ENCODE results near the gene HECA.

DNA sequence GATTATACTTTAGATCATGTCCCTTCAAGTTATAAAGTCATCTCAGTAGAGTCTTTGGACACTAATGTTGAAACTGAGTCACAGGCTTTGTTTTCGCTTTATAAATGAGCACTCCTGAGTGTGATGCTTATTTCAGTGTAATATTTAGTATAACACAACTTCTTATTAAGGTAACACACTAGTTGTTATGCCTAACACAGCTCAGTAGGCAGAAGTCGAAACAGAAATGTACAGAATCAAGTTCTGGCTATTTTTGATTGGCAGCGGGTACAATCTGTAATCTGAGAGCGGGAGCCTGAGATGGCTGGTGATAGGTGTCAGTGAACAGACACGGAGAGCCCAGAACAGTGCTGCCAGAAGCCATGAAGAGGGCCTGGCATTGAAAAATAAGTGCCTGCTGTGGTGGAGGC, 11.4 kb downstream of the HECA start:
- TF ChIP-seq, protein P1, sequence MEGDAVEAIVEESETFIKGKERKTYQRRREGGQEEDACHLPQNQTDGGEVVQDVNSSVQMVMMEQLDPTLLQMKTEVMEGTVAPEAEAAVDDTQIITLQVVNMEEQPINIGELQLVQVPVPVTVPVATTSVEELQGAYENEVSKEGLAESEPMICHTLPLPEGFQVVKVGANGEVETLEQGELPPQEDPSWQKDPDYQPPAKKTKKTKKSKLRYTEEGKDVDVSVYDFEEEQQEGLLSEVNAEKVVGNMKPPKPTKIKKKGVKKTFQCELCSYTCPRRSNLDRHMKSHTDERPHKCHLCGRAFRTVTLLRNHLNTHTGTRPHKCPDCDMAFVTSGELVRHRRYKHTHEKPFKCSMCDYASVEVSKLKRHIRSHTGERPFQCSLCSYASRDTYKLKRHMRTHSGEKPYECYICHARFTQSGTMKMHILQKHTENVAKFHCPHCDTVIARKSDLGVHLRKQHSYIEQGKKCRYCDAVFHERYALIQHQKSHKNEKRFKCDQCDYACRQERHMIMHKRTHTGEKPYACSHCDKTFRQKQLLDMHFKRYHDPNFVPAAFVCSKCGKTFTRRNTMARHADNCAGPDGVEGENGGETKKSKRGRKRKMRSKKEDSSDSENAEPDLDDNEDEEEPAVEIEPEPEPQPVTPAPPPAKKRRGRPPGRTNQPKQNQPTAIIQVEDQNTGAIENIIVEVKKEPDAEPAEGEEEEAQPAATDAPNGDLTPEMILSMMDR (conservative IDR thresholded peaks at IDR 0.05; ENCODE audit: low read depth, low read length): no peak
- TF ChIP-seq EZH2 (IDR thresholded peaks at IDR 0.05; ENCODE audit: borderline replicate concordance, low read depth, low read length, poor library complexity, severe bottlenecking): no peak

All from A673 (cell line).